ENCODE measurements around the gene UBE2I.
"Not testable (repeated sequence)": the region's sequence is repeated elsewhere in the genome, so short reads cannot be mapped to it uniquely, and the experiment has no call there.

The UBE2I gene

DNA sequence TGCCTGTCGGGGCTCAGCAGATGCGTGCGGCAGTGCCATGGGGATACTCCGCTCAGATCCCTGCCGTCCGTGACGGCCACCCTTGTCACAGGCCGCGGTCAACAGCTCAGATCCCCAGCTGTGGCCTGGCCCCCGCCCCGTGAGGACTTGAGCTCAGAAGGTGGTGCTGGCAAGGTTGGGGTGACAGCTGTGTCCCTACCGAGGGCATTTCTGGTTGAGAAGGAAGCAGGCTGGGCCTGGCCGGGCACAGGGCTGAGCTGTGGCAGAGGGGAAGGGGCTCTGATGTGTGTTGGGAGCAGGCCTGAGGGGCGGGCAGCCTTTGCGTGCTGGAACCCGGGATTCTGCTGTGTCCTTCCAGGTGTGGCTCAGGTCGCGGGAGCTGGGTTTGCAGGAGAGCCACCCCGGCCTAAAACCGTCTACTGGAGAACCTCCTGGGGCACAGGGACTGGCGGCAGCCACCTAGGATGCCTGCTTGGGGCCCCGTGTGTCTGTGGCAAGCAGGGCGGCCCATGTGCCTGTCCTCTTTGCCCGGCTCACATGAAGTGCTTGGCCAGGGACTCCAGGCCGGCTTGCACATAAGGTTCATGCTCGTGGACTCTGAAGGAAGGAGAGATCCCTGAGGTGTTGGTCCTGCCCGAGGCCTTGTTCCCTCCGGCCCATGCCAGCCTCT, 5.1 kb downstream of the UBE2I start:
- DNase-seq, result no peak

DNA sequence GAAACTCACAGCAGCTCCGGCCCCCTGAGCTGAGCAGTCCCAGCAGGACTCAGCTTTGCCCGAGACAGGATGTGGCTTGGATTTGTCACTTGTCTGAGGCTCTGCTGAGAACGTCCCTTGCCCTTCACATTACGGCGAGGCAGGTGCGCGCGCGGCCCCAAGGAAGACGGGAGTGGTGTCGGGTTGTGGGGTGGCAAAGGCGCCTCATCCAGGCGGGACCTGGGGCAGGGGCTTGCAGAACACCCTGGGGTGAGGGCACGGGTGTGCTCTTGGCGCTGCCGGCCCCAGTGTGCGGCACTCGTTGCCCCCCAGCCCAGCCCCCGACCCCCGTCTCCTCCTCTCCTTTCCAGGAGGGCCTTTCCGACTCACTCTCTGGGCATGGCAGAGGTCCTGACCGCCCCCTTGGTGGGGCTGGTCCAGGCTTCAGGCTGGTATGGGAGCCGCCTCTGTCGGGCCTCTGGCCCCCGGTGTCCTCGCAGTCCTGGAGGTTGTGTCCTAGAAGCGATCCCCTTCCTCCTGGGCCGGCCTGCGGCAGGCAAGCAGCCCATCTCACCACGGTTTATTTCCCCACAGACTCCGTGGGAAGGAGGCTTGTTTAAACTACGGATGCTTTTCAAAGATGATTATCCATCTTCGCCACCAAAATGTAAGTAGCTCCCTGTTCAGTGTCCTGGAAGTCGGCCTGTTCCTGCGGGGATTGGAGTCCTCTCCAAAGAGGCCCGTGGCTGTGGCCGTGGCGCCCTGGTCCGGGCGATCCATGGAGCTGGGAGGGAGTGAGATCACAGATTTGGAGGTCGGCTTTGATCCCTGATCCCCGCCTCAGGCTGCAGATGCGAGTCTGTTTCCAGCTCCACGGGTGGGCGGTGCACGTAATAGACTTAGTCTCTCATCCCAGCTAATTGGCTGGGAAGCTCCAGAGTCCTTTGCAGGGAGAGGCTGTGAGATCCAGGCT, 5.9 kb downstream of the UBE2I start:
- no peak for DNase-seq

DNA sequence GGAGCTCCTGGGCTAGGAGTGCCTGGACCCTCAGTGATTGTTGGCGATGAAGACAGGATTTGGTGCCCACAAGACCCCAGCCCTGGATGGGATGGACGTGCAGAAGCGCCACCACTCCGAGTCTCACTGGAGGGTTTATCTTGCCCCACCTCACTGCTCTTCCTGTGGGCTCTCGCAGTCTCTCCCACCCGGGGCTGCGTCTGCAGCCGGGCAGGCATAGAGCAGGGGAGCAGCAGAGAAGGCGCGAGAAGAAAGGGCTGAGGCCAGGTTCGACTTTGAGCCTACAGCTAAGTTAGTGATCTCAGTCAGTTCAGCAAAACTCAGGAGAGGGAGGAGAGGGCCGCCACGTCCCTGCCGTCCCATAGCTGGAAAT, 6.6 kb downstream of the UBE2I start:
- DNase-seq, result no peak

DNA sequence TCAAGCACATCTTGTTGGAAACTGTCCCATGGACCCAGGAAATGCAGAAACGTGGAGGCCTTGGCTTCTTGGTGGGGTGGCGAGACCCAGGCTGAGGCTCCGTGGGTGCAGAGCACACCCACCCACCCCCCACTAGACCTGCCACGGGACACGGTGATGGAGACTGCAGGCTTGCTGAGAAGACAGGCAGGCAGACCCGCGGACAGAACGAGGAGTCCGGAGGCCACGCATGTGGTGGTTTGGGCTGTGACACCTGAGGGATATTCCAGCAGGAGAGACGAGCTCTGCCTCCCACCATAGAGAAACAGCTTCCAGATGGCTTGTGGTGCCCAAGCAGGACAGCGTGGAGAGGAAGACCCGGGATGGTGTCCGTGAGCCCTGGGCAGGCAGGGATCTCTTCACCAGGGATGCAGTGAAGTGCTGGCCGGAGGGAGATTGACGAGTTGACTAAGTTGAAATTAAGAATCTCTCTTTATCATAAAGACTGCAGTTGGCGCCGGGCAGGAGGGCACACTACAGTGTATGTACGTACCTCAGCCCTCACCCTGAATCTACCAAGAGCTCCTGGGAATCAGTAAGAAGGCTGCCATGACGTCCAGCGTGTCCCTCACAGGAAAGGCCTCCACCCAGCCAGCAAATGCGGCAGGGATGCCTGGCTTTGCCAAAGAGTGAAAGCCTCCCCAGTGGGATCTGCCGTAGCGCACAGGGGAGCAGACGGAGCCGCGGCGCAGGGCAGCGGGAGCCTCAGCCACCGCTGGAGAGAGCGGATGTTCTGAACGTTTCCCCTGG, 8.2 kb downstream of the UBE2I start:
- no peak for DNase-seq

DNA sequence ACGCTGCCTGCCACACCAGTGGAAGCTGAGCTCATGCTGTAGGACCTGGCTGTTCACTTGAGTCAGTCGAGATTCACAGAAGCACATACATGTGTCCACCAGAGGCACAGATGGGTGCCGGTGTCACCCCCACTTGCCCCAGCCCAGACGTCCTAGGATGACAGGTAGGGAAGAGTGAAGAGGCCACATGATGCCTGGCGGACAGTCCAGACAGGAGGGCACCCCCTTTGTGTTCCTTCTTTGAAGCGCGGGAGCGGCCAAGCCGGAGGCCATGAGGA, 8.8 kb downstream of the UBE2I start:
- no peak for DNase-seq

DNA sequence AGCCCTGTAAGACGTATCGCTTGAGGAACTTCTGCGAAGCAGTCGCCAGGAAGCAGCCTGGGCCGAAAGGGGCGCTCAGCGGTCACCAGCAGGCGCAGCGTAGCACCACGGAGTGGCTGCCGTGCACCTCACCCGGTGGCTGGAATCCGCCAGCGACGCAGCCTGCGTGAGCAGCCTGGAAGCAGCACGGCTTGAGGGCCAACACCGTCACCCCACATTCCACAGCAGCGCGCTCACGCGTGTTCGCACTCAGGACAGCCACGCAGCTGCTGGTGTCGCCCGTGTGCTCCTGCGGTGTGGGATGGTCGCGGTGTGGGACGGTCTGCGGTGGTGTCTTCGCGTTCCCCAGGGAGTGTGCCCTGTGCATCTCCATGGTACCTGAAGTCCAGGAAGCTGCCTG, 9.6 kb downstream of the UBE2I start:
- no peak for DNase-seq

DNA sequence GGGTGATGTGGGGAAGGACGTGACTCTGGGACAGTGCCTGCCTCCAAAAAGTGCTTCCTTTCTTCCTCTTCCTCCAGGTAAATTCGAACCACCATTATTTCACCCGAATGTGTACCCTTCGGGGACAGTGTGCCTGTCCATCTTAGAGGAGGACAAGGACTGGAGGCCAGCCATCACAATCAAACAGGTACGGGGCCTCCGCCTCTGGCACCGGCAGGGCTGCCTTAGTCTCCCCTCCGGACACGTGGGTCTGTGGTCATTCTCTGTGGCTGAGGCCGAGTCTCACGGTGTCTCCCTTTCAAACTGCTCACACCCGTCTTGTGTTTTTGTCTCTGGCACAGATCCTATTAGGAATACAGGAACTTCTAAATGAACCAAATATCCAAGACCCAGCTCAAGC, 10.7 kb downstream of the UBE2I start:
- DNase-seq, result no peak

DNA sequence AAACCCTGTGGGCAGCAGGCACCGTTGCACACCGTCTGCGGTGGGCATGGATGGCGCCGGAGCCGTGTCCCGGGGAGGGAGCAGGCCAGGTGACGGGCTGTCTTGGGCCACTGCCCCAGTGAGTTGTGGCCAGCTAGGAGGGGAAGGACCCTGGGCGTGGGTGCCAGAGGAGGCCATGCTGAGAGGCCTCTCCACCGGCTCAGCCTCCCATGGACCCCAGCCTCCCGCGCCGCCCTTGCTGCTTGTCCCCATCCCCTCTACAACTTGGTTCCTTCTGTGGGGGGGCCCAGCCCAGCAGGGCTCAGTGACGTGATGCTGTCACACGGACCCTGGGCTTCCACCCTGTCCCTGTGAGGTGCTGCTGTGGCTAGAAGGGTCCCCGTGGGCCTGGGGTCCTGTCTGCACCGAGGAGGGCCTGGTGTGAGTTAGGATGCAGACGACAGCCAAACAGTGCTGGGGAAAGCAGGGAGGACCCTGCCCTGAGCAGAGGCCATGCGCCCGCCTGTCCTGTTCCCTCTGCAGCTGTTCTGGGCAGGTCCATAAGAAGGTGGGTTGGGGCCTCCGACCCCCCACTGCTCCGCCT, 11.3 kb downstream of the UBE2I start:
- DNase-seq, result no peak

DNA sequence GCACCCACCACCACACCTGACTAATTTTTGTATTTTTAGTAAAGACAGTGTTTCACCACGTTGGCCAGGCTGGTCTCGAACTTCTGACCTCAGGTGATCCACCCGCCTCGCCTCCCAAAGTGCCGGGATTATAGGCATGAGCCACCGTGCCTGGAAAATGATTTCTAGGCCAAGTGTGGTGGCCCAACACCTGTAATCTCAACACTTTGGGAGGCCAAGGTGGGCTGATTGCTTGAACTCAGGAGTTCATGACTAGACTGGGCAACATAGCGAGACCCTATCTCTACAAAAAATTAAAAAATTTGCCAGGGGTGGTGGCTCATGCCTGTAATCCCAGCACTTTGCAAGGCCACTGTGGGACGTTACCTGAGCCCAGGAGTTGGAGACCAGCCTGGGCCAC, 13.0 kb downstream of the UBE2I start:
- DNase-seq, result no peak

DNA sequence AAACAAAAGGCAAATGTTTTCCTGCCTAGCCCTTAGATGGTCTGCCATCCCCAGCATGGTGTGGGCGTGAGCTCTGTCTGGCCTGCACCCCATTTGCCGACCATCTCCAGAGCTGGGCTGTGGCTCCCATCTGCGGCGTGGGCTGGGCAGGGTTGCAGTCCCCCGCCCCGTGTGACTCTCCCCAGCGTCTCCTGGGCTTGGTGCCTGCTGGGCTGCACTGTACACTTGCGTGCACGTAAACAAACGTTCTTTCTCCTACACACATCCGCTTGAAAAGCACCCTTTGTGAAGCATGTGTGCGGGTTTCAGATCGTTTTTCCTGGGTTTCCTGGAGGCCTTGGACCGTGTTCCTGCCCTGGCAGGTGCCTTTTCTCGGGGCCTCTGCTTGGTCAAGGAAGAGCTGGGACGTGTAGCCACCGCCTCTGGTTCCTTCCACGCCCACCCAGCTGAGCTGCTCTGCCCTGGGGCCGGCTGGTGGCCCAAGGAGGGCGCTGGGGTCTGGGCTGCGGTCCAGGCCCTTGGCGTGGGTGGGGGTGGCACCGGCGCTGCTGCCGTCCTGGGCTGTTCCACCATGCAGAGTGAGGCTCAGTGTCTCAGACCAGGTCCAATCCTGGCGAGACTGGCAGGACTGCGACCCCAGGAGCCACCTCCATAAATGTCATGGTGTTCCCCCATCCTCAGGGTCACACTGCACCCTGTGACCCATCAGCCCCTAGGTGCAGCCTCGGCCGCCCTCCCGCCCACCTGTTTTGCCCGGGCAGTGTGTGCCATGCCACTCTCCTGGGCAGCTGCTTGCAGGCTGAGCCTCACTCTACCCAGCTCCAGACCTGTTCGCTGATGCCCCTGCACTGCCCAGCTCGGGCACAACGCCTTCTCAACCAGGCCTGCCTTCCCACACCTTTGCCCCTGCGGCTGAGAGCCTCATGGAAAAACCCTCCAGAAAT, 14.1 kb downstream of the UBE2I start:
- DNase-seq, result no peak

DNA sequence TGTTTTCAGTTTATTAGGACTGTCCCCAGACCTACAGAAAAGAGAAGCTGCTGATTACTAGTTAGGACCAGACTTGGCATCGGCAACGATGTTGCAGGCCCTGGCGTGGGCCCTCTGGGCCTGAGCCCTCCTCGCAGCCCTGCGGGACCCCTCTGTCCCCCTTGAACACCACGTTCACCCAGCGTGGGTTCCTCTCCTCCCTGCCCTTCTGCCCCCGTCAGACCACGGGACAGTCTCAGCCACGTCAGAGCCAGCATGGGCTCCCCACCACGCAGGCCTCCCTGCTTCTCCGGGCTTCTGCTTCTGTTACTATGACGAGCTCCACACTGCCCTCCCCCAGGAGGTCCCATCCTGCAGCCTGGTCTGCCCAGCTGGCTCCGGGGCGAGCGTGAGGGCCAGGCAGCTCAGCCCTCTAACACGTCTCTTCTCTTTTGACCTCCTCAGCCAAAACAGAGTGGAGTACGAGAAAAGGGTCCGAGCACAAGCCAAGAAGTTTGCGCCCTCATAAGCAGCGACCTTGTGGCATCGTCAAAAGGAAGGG, 14.9 kb downstream of the UBE2I start:
- DNase-seq, result no peak

DNA sequence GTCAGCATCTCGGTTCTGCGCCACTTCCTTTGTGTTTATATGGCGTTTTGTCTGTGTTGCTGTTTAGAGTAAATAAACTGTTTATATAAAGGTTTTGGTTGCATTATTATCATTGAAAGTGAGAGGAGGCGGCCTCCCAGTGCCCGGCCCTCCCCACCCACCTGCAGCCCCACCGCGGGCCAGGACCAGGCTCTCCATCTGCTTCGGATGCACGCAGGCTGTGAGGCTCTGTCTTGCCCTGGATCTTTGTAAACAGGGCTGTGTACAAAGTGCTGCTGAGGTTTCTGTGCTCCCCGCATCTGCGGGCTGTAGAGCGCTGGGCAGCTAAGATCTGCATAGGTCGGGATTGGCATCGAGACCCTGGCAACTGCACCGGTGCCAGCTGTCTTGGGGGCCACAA, 15.8 kb downstream of the UBE2I start:
- DNase-seq, result no peak

DNA sequence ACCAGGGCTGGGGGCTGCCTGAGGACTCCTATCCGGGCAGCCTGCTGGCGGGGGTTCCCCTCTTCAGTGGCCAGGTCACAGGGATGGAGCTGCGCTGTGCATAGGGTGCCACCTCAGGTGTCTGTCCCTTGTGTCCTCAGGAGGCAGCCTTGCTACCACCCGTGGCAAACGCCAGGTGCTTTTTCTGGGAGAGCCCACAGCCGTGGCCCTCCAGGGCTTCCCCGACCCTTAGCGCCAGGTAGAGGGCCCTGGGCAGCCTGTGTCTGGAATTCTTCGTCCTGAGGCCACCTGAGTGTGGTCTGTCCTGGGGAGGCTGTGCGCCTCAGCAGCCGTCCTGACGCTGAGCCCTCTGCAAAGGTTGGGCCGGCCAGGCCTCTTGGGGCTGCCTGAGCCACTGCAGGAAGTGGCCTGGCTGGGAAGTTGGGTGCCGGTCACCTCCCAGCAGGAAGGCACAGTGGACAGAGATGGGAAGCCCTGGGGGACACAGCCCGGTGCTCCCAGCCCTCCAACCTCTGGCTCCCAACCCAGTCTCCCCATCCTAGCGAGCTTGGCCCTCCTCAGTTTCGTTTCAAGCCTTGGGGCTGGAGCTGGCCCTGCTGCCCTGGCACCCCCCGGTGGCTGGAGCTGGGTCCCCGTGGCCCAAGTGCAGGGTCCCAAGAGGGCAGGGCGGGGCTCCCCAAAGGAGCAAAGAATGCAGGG, 16.4 kb downstream of the UBE2I start:
- no peak for DNase-seq

DNA sequence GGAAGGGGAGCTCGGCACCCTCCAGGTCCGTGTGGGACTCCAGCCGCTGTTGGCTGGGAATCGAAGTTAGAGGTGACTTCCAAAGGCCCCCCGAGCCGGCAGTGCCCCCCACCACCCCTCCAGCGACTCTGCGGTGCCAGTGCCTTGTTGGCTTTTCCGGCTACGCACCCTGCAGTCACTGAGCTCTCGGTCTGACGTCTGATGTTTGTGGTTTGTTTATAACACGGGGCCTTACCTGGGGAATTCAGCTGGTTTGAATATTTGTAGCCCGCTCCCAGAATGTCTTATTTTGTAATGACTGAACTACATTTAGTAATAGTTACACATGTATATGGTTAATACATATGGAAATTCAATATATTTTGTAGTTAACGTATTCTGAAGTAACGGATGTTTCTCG, 17.0 kb downstream of the UBE2I start:
- DNase-seq, result no peak

DNA sequence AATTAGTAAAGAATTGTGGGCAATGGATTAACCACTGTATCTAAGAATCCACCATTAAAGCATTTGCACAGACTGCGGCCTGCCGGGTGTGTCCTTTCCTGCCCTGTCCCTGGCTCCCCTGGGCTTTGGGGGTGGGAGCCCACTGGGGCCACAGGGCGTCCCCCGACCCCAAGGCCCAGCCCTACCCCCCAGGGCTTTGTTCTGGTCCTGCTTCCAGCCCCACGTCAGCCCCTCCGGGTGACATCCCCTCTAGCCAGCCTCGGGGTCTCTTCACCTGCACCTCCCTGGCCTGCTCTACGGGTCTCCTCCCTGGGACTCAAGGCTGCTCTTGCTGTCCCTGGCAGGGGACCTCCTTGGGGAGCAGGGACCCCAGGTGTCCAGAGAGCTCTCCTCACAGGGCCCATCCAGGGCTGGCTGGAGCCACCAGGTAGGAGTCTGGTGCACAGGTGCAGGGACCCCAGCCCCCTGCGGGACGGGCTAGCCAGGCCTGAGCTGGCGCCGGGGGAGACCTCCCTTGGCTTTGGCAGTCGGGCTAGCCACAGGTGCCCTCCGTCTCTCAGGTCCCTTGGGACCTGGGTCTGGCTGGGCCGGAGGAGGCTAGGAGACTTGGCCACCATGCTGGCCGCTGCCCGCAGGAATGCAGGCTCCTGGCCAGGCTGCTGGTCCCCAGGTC, 17.6 kb downstream of the UBE2I start:
- no peak for DNase-seq

DNA sequence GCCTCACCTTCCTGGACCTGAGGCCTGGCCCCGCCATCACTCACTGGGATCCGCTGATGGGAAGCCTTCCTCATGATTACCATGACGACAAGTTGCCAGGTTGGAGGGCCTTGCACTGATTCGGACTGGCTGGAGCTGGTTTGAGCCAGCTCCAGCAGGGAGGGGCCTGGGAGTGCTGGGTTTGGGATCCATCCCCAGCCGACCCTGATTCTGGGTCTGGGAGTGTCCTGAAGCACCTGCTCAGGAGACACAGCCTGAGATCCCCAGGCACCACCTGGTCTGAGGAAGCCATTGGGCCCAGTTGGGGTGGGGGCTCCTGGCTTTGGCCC, 18.1 kb downstream of the UBE2I start:
- no peak for DNase-seq

DNA sequence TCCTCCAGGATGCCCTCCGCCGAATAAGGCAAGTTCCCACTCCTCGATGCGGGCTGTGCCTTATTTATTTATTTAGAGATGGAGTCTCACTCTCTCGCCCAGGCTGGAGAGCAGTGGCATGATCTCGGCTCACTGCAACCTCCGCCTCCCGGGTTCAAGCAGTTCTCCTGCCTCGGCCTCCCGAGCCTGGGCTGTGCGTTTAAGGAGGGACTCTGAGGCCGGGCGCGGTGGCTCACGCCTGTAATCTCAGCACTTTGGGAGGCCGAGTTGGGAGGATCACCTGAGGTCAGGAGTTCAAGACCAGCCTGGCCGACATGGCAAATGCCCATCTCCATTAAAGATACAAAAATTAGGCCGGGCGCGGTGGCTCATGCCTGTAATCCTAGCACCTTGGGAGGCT, 18.7 kb downstream of the UBE2I start:
- not testable (repeated sequence) for DNase-seq

DNA sequence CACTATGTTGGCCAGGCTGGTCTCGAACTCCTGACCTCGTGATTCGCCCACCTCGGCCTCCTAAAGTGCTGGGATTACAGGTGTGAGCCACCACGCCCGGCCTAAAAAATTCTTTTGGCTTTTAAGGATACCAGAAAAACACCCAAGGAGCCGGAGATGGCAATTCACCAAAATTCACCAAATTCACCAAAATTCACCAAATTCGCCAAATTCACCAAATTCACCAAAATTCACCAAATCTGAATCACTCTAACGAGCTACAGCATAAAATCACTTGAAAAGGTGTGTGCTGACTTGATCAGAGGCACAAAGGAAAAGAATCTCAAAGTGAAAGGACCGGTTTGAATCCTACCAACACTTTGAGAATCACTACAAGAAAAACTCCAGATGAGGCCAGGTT, 19.5 kb downstream of the UBE2I start:
- DNase-seq, result not testable (repeated sequence)

DNA sequence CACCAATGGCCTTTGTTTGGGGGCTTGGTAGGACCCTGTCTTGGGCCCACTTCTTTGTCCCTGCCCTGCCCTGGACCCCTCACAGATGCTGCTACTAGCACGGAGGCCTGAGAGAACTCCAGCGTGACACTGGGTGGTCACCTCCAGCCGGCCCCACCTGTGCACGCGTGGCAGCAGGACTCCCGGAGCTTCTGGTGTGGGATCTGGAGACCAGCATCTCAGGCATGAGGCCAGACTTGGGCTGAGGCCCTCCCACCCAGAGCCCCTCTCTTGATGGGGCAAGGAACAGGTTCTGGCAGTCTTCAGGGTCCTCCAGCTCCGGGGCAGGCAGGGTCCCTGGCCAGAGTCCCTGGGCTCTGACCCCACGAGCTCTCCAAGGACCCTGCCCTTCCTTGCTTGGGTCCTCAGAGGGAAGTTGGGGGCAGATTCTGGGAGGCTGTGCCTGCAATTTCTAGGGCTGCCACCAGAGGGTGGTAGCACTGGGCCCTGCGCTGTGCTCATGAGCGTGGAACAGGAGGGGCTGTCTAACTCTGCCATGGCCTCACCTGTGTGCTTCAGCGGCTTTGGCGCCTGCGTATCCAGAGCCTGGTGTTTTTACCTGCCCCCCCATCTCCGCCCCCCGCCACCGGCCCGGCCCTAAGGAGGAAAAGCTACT, 21.0 kb downstream of the UBE2I start:
- DNase-seq, result no peak

DNA sequence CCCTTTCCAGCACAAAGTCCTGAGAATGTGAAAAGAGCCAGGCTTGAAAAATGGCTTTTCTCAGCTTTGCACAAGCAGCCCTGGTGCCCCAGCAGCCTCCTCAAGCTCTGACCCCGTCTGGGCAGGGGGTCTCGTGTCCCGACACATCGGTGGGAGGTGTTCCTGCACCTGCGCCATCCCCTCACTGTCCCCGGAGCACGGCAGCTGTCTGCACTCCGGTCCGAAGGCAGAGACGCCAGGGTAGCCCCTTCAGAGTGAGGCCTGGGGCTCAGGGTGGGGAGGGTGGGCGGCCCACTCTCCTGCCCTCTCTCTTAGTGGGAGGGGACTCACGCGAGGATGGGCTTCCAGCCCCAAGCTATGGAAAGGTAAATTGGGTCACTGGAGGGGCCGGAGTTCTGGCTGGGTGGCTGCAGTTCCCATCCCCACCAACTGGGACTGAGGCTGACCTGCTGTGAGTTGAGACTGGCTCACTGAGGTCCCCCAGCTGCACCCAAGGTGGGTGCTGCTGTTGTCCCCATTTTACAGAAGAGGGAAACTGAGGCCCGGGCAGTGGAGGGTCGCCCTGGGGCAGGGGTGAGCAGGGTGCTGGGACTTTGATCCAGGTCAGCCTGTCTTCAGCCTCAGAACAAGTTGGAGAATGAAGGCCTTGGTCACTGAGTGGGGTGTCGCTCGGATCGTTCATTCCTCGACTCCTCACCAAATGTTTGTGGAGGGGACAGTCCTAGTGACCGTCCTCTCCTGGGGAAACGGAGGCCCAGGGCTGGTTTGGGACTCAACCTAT, 21.7 kb downstream of the UBE2I start:
- DNase-seq, result no peak
